Globus pallidus (tissue), 1 donor: ENCODE data around the gene SYNGR3.
"Not testable (repeated sequence)": the region's sequence is repeated elsewhere in the genome, so short reads cannot be mapped to it uniquely, and the experiment has no call there.

Source experiments
- DNase-seq: peaks from one replicate; pipeline ENCODE4 v3.0.0-alpha.2; 2015; ENCODE audit warnings: low spot score

SYNGR3 gene

GRCh38 chr16:1989209-1990100, at the start of gene SYNGR3:
Gene SYNGR3 (plus strand): TSS chr16:1989970. CDS start chr16:1990103, 133 bp downstream.
- DNase-seq = no peak

GRCh38 chr16:1940273-1941161, 49.3 kb upstream of the SYNGR3 start:
- DNase-seq = no peak

- no peak for DNase-seq
These were observed 48.4 kb upstream of the SYNGR3 start for GRCh38 chr16:1941162-1942046.

GRCh38 chr16:1942047-1942809, 47.5 kb upstream of the SYNGR3 start:
- no peak for DNase-seq

GRCh38 chr16:1942810-1943726, 46.7 kb upstream of the SYNGR3 start, which contains the start of gene MSRB1:
Gene MSRB1 (minus strand): TSS chr16:1943199. CDS start chr16:1943156, 43 bp downstream.
- DNase-seq = peak; percentile 99

GRCh38 chr16:1944612-1945199, 45.1 kb upstream of the SYNGR3 start:
- no peak for DNase-seq

GRCh38 chr16:1945559-1946391, 44.0 kb upstream of the SYNGR3 start:
- DNase-seq = no peak

- DNase-seq = no peak
These were observed 43.0 kb upstream of the SYNGR3 start for GRCh38 chr16:1946495-1947368.

- no peak for DNase-seq
These were observed 42.5 kb upstream of the SYNGR3 start for GRCh38 chr16:1947369-1947670.

GRCh38 chr16:1949507-1949906, 40.3 kb upstream of the SYNGR3 start:
- DNase-seq = no peak

GRCh38 chr16:1950047-1950446, 39.7 kb upstream of the SYNGR3 start:
- no peak for DNase-seq

GRCh38 chr16:1950559-1950958, 39.2 kb upstream of the SYNGR3 start:
- no peak for DNase-seq

GRCh38 chr16:1953734-1954133, 36.0 kb upstream of the SYNGR3 start:
- no peak for DNase-seq

- not testable (repeated sequence) for DNase-seq
These were observed 32.2 kb upstream of the SYNGR3 start for GRCh38 chr16:1957434-1958142.

- not testable (repeated sequence) for DNase-seq
These were observed 31.7 kb upstream of the SYNGR3 start for GRCh38 chr16:1958143-1958491.

GRCh38 chr16:1958715-1959268, 31.0 kb upstream of the SYNGR3 start:
- no peak for DNase-seq
